HL-60/S4 treated with phorbol 12-myristate 13-acetate at 8.2 ng/mL for 4 days and 3 days (cell line): ENCODE results near the gene HMGN2.
"Not testable (repeated sequence)": the region's sequence is repeated elsewhere in the genome, so short reads cannot be mapped to it uniquely, and the experiment has no call there.

Experiments
- in situ Hi-C: fragments of 300-500 bp; cut with MboI; formaldehyde crosslinking; loops from 2 replicates; pipeline ENCODE4 v1.15.0; 2022; ENCODE audit warnings: low sequenced_read_pairs

HMGN2 gene

DNA sequence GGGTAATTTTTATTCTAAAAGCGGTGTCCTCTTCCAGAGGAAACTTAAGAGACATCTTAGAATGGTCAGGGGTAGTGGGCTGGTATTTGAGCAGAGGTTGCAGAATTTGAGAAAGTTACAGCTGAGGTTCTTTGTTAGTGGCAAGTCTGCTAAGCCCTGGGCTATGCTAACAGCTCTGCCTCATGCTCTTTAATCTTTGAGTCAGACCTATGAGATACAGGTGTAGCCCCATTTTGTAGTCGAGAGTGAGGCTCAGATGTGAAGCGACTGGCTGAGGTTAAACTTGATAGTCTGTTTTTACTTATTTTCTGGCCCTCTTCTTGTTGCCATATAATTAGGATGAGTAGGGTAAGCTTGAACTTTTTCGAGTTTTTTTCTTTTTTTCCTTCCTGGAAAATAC lies 4.7 kb downstream of the HMGN2 start:
- in situ Hi-C loops, result no loop called here

DNA sequence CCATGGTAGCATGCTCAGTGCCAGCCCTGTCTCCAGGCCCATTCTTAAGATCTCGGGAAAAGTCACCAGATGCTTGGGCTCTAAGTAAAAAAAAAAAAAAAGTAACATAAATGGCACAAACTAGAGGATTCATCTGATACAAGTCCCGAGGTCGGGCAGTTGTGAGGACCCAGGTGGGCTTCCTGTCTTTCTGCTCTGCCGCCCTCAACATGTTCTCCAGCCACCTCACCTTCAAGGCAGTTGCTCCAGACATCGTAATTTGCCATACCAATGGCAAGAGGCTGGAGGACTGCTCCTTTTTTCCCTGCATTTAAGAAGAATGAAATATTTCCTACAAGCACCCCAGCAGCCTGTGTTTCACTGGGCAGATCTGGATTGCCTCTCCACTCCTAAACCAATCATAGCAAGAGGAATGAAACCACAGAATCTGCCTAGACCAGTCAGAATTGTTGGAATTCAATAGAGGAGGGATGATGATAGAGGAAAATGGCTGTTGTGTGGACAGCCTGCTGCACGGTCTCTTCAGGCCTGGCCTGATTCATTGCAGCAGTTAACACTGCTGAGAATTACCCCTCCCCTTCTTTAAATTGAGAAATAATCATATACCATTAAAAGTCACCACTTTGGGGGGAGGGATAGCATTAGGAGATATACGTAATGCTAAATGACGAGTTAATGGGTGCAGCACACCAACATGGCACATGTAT lies 5.4 kb downstream of the HMGN2 start:
- in situ Hi-C loops, result no loop called here

DNA sequence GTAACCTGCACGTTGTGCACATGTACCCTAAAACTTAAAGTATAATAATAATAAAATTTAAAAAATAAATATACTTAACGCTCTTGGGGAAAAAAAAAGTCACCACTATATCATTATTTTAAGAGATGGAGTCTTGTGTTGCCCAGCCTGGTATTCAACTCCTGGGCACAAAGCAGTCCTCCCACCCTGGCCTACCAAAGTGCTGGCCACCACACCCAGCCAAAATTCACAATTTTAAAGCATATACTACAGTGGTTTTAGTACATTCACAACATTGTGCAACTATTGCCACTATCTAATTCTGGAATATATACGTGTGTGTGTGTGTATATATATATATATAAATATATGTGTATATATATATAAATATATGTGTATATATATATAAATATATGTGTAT lies 5.9 kb downstream of the HMGN2 start:
- in situ Hi-C loops, result no loop called here

DNA sequence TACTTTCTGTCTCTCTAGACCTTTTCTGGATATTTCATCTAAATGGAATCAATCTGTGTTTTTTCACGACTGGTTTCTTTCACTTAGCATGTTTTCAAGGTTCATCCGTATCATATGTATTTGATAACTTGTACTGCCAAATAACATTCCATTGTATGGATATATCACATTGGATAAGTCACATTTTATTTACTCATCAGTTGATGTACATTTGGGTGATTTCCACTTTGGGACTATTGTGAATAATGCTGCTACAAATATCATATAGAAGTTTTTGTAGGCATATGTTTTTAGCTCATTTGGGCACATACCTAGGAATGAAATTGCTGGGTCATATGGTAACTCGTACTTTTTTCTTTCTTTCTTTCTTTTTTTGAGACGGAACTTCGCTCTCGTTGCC lies 6.7 kb downstream of the HMGN2 start:
- in situ Hi-C loops, result no loop called here

DNA sequence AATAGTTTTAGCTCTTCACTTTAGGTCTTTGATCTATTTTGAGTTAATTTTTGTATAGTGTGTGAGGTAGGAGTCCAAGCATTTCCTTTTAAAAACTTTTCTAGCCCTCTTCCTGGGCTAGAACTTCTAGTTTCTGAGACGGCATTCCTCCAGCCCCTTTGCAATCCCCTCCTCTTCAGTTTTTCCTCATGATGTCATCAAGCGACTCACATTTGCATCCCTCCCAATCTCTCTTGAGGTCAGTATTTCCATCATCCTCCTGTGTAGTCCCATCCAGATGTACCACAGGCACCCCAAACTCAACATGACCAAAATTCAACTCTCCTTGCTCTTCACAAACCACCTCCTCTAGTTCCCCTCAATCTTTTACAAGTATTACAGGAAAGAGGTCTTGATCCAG lies 10.7 kb downstream of the HMGN2 start:
- in situ Hi-C loops, result no loop called here

DNA sequence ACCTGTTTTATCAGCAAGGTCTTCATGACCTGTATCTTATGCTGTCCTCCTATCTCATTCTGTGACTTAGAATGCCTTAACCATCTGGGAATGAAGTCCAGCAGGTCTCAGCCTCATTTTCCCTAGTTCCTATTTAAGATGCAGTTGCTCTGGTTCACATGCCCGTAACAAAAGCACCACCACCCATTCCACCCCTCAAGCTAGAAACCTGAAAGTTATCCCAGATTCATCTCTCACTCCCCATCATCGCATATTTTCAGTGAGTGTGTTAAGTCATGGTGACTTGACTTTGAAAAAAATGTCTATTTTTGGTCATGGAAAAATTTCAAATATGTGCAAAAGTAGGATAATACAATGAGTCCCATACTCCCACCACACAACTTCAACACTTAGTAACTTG lies 11.7 kb downstream of the HMGN2 start:
- in situ Hi-C loops, result no loop called here

DNA sequence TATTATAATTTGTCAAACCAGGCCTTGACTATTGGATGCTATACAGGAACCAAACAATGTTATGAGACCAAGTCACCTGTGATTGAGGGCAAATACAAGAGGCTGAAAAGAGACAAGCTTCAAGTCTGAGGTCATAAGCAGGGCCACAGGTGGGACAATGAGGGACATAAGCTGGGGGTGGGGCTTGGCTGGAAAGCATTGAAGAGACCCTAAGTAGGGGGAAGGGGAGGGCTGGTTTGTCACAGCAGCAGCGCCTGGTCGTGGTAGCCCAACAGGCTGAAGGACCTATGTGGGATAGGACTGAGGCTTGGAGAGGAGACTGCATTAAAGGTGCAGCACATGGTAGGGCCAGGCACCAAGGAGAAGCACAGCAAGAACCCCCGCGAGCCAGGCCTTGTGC lies 17.9 kb downstream of the HMGN2 start:
- in situ Hi-C loops, result no loop called here

DNA sequence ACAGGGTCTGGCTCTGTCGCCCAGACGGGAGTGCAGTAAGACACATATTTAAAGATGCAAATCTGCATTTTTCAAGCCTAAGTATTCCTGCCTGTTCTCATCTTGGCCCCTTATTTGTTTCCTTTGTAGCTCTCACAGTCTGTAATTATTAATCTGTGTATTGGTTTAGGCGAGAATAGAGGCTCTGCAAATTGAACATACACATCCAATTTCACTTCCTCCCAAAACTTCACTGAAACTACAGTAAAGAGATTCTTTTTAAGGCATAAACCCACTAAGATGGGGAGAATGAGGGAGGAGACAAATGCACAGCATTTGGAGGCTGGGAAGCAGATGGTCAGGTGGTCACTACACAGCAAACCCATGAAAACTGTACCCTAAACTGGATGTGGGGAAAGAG lies 21.0 kb downstream of the HMGN2 start:
- in situ Hi-C loops, result no loop called here

DNA sequence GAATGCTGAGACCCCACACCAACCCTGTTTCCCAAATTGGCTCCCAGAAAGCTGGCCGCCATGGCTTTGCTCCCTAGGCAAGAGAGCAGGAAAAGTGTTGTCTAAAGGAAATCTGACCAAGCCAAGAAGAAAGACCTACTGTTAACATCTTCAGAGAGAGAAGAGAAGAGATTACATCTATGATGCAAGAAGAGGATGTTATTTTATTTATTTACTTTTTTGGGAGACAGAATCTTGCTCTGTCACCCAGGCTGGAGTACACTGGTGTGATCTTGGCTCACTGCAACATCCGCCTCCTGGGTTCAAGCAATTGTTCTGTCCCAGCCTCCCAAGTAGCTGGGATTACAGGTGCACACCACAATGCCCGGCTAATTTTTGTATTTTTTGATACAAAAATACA lies 21.7 kb downstream of the HMGN2 start:
- in situ Hi-C loops, result no loop called here

DNA sequence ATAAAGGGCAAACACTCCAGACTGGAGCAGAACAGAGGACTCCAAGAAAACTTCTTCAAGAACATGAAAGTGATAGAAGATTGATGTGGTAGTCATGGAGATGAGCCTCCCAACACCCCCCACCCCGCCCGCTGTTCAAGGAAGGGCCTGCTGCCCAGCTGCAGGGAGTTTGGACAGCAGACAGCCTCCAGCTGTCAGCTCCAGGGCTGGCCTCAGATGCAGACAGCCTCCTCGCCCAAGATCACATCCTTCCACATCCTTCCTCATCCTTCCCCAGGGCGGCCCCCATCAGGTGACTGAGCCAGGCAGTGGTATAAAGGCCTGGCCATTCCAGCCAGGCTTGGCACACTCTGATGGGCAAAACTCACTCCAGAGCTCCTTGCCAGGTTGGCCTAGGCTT lies 24.6 kb downstream of the HMGN2 start:
- in situ Hi-C loops, result no loop called here

DNA sequence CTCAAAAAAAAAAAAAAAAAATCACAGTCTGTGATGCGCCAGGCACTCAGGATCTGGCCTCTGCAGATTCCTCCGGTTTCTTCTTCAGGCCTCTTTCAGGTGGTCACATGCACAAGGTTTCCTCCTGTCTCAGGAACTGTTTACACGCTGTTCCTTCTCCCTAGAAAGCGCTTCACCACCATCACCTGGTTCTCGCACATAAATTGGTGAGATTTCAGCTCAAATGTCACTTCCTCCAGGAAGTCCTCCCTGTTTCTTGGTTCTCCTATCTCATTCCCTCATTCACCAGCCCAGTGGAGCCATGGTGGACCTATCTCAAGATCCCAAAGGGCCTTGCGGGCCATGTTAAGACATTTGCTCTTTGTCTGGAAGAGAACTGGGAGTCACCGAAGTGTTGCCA lies 26.7 kb downstream of the HMGN2 start:
- in situ Hi-C loops, result no loop called here

DNA sequence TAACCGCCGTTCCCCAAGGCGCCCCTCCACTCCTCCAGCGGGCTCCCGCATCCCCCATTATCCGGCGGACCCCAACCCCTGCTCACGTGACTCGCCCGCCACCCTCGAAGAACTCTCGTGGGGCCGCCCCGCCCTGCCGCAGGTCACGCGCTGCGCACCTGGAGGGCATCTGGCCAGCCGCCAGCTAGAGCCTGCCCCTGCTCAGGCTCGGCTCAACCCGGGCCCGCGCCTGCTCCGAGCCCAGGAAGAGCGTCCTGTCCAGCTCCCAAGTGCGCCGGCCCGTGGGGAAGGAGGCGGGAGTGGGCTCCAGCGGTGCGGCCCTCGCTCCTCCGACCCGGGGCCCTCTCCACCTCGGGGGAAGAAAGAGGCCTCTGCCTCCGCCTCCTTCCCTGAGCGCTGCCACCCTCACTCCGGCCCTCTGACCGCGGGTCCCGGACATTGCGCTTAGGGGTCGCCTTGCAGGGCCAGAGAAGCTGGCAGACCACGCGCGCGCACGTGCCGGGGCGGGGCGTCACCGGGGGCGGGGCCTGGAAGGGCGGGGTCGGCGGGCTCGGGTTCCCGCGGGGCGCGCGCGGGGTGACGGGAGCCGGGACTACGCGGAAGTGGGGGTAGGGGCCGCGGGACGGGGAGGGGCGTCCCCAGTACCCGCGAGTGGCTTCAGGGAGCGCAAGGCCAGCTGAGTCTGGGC lies 28.4 kb downstream of the HMGN2 start:
- in situ Hi-C loops, result no loop called here

DNA sequence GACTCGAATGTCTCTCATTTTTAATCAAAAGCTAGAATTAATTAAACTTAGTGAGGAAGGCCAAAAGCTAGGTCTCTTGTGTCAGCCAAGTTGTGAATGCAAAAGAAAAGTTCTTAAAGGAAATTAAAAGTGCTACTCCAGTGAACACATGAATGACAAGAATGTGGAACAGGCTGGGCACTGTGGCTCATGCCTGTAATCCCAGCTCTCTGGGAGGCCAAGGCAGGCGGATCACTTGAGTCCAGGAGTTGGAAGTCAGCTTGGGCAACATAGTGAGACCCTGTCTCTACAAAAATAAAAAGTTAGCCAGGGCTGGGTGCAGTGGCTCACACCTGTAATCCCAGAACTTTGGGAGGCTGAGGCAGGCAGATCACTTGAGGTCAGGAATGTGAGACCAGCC lies 38.5 kb downstream of the HMGN2 start:
- in situ Hi-C loops, result not testable (repeated sequence)

DNA sequence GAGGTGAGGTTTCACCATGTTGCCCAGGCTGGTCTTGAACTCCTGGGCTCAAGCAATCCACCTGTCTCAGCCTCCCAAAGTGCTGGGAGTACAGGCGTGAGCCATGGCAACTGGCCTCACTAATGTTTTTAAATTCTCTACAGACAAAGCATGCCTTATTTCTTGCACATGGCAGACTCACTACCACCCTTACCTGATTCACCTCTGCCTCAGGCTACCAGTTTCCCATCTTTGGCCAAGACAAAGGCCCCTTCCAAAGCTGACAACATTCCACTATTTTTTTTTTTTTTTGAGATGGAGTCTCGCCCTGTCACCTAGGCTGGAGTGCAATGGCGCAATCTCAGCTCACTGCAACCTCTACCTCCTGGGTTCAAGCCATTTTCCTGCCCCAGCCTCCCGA lies 43.6 kb downstream of the HMGN2 start:
- in situ Hi-C loops, result not testable (repeated sequence)

DNA sequence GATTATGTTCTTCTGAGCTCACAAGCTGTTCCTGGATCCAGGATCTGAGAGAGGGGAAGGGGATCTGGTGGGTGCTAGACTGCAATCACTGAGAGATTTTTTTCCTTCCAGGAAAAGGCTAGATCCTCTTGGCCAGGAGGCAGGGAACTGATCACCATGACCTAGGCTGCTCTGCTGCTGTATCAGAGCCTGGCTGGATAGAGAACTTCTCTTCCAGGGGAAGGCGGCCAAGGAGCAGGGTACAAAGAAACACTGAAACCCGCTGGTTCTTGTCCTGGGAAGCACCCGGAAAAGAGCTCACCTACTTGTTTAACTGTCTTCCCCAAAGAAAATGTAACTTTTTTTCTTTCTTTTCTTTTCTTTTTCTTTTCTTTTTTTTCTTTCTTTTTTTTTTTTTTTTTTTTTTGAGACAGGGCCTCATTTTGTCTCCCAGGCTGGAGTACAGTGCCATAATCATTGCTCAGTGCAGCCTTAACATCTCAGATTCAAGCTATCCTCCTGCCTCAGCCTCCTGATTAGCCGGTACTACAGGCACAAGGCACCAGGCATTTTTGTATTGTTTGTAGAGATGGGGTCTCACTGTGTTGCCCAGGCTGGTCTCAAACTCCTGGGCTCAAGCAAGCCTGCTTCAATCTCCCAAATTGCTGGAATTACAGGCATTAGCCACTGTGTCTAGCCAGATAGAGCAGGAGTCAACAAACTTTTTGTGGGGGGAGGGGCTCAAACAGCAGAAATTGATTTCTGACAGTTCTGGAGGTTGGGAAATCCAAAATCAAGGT lies 44.9 kb downstream of the HMGN2 start:
- in situ Hi-C loops, result no loop called here

DNA sequence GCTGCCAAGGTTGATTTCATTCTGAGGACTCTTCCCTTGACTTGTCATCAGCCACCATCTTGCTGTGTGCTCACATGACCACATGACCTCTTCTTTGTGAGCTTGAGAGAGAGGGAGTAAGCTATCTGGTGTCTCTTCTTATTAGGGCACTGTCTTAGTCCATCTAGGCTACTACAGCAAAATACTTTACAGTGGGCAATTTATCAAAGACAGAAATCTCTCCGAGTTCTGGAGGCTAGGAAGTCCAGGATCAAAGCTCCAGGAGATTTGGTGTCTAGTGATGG lies 45.5 kb downstream of the HMGN2 start:
- in situ Hi-C loops, result no loop called here

DNA sequence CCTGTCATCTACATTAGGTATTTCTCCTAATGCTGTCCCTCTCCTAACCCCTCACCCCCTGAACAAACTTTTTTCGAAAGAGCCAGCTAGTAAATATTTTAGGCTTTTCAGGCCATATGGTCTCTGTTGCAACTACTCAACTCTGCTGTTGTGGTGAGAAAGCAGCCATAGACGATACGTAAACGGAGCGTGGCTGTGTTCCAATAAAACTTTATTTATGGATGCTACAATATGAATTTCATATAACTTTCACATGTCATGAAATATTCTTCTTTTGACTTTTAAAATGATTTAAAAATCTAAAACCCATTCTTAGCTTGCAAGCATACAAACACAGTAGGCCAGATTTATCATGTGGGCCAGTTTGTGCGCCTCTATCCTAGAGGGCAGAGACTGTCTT lies 46.1 kb downstream of the HMGN2 start:
- in situ Hi-C loops, result no loop called here

DNA sequence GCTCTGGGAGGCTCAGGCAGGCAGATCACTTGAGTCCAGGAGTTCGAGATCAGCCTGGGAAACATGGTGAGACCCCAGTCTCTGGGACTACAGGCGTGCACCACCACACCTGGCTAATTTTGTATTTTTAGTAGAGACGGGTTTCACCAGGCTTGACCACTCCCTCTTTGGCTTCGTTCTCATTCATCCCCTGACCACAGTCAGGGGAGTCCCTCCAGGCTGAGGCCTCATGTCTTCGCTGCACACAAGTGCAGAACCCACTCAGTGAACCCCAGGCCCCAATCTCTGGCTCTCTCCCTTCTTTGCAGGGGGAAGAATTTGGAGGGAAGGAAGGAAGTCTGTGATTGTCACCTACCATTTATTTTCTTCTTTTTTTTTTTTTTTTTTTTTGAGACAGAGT lies 48.1 kb downstream of the HMGN2 start:
- in situ Hi-C loops, result no loop called here

DNA sequence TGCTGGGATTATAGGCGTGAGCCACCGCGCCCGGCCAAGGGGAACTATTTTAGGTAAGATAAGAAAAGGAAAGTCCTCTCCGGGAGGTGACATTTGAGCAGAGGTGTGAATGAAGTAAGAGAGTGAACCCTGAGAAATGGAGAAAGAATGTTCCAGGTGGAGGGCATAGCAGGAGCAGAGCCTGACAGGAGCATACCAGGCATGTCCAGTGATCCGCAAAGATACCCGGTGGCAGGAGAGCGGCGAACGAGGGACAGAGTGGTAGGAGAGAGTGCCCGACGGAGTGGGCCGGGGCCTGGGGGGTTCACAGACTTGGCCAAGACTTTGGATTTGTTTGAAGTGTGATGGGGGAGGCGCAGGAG lies 49.4 kb downstream of the HMGN2 start:
- in situ Hi-C loops, result no loop called here

DNA sequence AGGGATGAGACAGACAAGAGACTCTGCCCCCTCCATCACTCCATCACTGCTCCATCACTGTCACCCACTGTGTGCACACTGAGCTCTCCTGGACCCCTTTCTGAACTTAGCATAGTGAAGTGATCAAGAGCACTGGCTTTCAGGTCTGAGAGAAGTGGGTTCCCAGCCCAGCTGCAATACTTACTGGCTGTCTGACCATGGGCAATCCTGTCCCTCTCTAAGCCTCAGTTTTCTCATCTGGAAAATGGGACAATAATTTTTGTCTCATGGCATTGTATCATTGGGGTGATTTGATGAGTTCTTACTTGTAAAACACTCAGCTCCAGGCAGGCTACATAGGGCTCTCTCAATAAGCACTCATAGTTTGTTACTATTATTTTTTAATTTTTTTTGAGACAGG lies 49.8 kb downstream of the HMGN2 start:
- in situ Hi-C loops, result no loop called here

DNA sequence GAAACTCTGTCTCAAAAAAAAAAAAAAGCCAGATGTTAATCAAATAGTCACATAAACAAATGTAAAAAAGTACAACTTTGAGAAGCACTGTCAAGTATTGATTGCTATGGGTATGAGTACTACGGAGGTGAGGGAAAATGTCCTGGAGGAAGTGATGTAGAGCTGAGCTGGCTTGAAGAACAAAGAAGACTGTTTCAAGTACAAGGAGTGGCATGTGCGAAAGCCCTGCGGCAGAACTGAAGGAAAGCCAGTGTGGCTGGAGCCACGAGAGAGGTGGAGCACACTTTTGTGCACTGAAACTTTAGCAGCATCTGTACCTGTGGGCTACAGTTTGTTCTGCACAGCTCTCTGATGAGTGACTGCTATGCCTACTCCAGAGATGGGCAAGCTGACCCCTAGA lies 51.9 kb downstream of the HMGN2 start:
- in situ Hi-C loops, result no loop called here
